Memory B cell (primary cell): Measurements from ENCODE around the gene SORD.
"Not testable (repeated sequence)": the region's sequence is repeated elsewhere in the genome, so short reads cannot be mapped to it uniquely, and the experiment has no call there.

Source experiments
- ATAC-seq: fragments of 150-1000 bp; cut with Tn5 transposase; 2 replicates; pipeline ENCODE4 v1.10.0; 2021; ENCODE audit warnings: low read depth, mild to moderate bottlenecking, moderate library complexity
- DNase-seq, 2 donors: peaks; one replicate each; pipeline ENCODE4 v3.0.0; 2022; ENCODE audit warnings: low spot score in 2 of 2
- H3K27ac Mint-ChIP-seq: one replicate; pipeline ENCODE4 v1.8.0; 2022; ENCODE audit warnings: mild to moderate bottlenecking, moderate library complexity, mixed read lengths
- H3K27me3 Mint-ChIP-seq: one replicate; pipeline ENCODE4 v1.8.0; 2022; ENCODE audit warnings: mixed read lengths
- H3K36me3 Mint-ChIP-seq: one replicate; pipeline ENCODE4 v1.8.0; 2022; ENCODE audit warnings: mild to moderate bottlenecking, mixed read lengths
- H3K4me1 Mint-ChIP-seq: one replicate; pipeline ENCODE4 v1.8.0; 2022; ENCODE audit warnings: mixed read lengths
- H3K4me3 Mint-ChIP-seq: one replicate; pipeline ENCODE4 v1.8.0; 2022; ENCODE audit warnings: mild to moderate bottlenecking, moderate library complexity, mixed read lengths
- H3K9me3 Mint-ChIP-seq: one replicate; pipeline ENCODE4 v1.8.0; 2022; ENCODE audit warnings: mixed read lengths

Gene SORD

DNA sequence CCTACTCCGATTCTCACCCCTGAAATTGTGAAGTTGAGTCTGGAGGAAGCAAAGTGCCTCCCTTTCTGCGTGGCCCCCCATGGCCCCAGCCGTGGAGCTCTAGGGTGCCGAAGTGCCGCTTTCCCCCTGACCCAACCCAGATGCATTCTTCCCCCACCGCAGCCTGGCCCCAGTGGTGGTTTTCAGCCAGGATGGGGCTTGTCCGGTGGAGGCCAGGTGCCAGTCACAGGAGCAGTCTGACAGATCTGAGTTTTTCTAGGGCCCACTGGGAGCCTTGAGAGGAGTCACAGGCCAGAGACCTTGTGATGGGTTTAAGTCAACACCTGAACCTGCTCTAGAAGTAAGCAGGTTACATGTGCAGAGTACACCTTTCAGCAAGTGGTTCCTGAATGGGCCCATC, 39.3 kb downstream of the SORD start:
- peaks cover 16% of the 10 kb centered on the region for H3K36me3 Mint-ChIP-seq
- H3K27me3 Mint-ChIP-seq, H3K4me1 Mint-ChIP-seq, H3K27ac Mint-ChIP-seq, H3K9me3 Mint-ChIP-seq, ATAC-seq, DNase-seq, H3K4me3 Mint-ChIP-seq: not testable (repeated sequence)

DNA sequence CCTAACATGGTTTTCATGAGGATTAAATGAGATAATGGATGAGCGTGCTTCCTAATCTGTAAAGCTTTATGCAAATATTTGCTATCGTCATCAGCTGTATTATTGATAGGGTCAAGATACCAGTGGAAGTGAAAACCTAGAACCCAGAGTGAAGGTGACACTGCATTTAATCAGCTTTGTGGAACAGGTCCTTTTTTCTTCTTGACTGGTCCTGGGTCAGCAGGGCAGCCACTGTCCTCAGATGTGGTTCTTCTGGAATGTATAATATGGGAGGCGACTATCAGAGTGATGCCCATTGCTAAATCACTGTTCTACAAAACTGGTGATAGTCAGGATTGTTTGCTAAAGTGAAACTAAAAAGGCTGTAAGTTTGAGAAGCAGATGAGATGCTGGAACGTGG, 41.4 kb downstream of the SORD start:
- Mint-ChIP-seq H3K4me1 (peaks cover 8% of the 10 kb centered on the region), H3K27ac (no peak overlapping the region), H3K27me3 (no peaks in the 10 kb centered on the region), H3K9me3 (no peaks in the 10 kb centered on the region), H3K4me3 (no peak overlapping the region), H3K36me3 (peaks cover 16% of the 10 kb centered on the region)
- DNase-seq (no peak), ATAC-seq (no peak)

DNA sequence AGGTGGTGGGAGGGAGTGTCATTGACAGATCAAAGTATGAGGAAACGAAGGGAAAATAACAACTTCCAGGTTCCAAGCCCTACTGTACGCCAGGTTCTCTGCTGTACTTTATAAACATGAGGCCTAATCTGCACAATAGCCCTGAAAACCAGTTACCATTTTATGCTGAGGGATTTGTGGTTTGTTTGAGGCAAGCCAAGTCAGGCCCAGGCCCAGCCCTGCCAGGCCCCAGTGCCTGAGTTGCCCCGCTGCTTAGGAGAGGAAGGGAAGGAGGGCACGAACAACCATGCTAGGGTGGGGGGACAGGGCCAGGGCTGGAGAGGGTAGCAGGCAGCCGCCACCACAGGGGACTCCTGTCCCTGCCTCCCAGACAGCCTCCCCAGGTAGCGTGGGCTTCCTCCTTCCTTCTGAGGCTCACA, 47.0 kb downstream of the SORD start:
- ATAC-seq, H3K4me3 Mint-ChIP-seq, H3K9me3 Mint-ChIP-seq, H3K36me3 Mint-ChIP-seq, H3K4me1 Mint-ChIP-seq, H3K27ac Mint-ChIP-seq, DNase-seq, H3K27me3 Mint-ChIP-seq: not testable (repeated sequence)

GRCh38 chr15:45073602-45074001, 50.6 kb downstream of the SORD start:
- H3K4me1 Mint-ChIP-seq, H3K27me3 Mint-ChIP-seq, DNase-seq, H3K27ac Mint-ChIP-seq, H3K9me3 Mint-ChIP-seq, H3K4me3 Mint-ChIP-seq, ATAC-seq, H3K36me3 Mint-ChIP-seq: not testable (repeated sequence)

DNA sequence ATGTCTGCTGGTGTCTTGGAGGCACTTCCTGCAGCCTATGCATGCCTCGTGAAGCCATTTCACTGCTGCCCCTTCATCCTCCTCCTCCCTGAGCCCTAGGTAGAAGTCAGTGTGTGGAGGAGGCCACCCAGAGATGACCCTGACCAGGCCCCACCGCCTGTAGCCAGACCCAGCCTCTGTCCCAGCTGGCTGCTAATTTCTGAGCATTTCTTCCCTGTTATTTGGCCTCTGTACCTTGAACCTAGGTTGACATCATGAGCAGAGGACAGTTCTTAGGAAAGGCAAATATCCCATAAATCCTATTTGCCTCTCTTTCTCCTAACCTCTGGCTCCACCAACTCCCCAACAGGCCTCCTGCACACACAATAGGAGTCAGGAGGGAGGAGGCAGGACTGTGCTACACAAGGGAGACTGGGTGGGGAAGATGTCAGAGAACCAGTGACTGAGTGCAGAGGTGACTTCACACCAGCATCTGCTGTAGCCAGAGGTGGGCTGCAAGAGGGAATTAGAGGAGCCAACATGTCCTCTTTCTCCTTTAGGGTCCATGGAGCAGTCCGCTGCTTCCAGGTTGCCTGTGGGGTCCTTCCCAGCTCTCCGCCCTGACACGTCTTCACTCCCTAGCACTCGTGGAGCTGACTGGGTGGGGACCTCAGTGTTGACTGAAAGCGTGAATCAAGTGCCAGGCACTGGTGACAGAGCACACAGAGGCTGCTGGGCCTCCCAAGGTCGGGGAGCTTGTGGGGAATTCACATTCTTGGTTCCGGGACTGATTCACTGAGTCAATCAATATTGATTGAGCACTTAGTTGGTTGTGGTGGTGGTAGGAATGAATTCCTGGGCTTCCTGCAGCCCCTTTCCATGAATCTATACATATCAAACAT, 52.7 kb downstream of the SORD start:
- not testable (repeated sequence) for ATAC-seq, H3K4me1 Mint-ChIP-seq, H3K9me3 Mint-ChIP-seq, H3K36me3 Mint-ChIP-seq, DNase-seq, H3K27ac Mint-ChIP-seq, H3K4me3 Mint-ChIP-seq, H3K27me3 Mint-ChIP-seq

DNA sequence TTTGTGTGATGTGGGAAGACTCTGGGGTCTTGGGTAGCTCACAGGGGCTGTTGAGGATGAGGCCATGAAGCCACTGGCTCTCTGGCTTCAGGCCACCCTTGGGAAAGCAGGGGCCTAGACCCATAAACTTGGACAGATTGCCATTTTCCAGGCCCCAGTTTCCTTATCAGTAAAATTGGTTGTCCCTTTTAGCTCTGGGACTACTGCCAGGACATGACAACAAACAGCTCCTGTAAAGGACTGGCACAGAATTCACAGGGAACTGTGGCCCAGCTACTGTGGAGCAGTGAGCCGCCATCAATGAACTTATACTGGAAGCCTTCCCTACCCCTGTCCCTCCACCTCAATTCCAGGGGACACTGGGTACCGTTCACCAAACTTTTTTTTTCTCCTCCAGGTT, 54.4 kb downstream of the SORD start:
- H3K4me3 Mint-ChIP-seq, ATAC-seq, DNase-seq, H3K9me3 Mint-ChIP-seq, H3K4me1 Mint-ChIP-seq, H3K27me3 Mint-ChIP-seq, H3K36me3 Mint-ChIP-seq: not testable (repeated sequence)
- peak overlapping the region; percentile 35 for H3K27ac Mint-ChIP-seq

GRCh38 chr15:45079201-45079600, 56.2 kb downstream of the SORD start:
- ATAC-seq, H3K36me3 Mint-ChIP-seq, H3K4me1 Mint-ChIP-seq, H3K27ac Mint-ChIP-seq, H3K4me3 Mint-ChIP-seq, DNase-seq, H3K27me3 Mint-ChIP-seq, H3K9me3 Mint-ChIP-seq: not testable (repeated sequence)

DNA sequence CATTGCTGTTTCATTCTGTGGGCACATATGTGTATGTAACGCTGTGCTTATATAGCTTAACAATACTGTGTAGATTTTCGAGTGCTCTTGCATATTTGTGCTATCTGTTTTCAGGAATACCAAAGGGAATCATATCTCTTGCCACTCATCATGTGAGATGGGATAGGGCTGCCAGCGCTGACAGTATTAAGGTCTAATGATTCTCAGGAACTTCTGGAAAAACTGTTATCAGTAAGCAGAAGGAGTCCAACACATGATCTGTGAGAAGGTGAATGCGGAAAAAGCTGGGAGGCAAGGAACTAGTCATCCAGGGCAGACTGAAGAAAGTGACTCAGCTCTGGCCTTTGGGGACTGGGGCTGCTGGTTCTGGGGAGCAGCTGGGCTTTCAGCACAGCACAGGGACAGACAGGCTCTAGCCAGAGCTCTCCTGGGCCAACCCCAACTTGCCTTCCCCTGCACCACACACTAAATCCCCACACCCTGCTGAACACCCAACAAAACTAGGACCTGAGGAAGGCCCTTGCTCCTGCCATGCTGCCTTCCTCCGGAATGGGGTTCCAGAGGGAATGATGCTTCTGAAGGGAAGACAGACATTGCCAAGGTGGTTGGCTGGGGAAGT, 56.7 kb downstream of the SORD start:
- not testable (repeated sequence) for H3K27ac Mint-ChIP-seq, H3K27me3 Mint-ChIP-seq, H3K4me1 Mint-ChIP-seq, H3K36me3 Mint-ChIP-seq, H3K4me3 Mint-ChIP-seq, DNase-seq, ATAC-seq, H3K9me3 Mint-ChIP-seq

DNA sequence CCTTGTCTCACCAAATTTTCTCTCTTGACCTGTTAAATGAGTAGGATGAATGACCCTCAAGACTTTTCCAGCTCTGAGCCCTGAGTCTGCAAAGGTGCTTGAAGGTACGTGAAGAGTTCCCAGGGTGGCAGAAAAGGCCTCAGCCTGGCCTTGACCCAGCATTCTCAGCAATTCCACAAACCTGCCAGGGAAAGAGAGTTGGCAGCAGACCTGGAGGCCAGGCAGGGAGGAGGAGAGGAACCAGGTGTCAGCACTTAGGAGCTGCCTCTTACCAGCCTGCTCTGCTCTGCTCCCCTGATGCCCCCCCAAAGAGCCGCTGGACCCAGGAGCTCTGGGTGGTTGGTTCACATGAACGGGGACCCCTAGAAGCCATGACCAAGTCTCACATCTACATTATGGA, 57.6 kb downstream of the SORD start:
- not testable (repeated sequence) for H3K9me3 Mint-ChIP-seq, ATAC-seq, H3K4me1 Mint-ChIP-seq, H3K36me3 Mint-ChIP-seq, H3K27me3 Mint-ChIP-seq, DNase-seq, H3K27ac Mint-ChIP-seq, H3K4me3 Mint-ChIP-seq

DNA sequence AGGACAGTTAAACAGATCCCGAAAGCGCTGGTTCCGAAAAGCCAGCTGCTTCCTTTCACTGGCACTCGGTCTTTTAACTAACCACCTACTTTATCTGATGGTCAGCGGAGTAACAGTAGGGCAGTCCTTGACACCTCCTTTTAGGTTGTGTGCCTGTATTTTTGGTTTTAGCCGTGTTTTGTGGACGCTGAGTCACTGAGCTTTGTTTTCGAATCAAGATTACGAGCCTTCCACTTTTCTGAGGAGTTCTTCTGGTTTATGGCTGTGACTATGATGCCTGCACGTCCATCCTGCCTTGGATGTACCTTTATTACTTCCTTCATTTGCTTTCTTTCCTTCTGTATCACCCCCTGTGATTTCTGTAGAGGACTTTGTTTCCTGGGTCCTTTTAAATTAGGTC, 59.4 kb downstream of the SORD start:
- ATAC-seq, H3K27ac Mint-ChIP-seq, H3K9me3 Mint-ChIP-seq, DNase-seq, H3K4me1 Mint-ChIP-seq, H3K4me3 Mint-ChIP-seq, H3K27me3 Mint-ChIP-seq, H3K36me3 Mint-ChIP-seq: not testable (repeated sequence)

DNA sequence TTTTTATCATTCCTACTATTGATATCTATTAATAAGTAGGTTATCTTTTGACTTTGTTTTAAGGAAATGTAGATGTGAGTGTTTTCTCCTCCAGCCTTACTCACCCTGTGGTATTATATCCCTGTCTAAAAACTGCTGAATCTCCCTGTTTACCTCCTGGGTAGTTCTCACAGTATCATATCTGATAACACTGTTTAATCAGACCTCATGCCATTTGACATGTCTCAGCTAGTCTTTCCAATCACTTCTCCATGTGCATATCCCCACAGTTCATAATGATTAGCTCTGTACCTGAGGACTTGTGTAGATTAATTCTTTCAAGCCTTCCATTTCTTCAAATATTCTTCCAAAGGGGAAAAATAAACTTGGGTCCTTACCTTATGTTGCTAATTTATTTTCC, 60.2 kb downstream of the SORD start:
- no peak overlapping the region for H3K4me3 Mint-ChIP-seq
- H3K27ac Mint-ChIP-seq = no peak overlapping the region
- H3K4me1 Mint-ChIP-seq = no peaks in the 10 kb centered on the region
- peaks cover 7% of the 10 kb centered on the region for H3K27me3 Mint-ChIP-seq
- no peak for DNase-seq
- no peak for ATAC-seq
- no peaks in the 10 kb centered on the region for H3K36me3 Mint-ChIP-seq
- no peaks in the 10 kb centered on the region for H3K9me3 Mint-ChIP-seq

DNA sequence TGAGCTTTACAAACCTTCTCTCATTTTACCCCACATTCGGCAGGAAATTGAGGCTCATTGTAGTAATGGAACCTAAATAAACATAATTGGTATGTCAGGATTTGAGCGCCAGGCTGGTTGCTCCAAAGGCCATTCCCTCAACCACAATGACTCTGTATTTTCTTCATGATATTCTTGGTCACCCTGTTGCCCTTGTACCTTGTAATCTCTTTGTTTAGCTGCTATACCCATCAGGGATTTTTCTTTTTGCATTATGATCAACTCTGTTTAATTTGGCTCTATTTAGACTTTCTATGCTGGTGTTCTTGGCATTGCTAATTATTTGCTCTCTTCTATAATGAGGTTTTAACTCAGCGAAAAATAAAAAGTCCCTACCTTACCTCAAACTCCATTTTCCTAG, 61.2 kb downstream of the SORD start:
- ATAC-seq (no peak), DNase-seq (no peak)
- H3K27ac Mint-ChIP-seq = no peak overlapping the region
- H3K4me1 Mint-ChIP-seq = no peaks in the 10 kb centered on the region
- H3K27me3 Mint-ChIP-seq = peaks cover 9% of the 10 kb centered on the region
- no peaks in the 10 kb centered on the region for H3K9me3 Mint-ChIP-seq
- no peak overlapping the region for H3K4me3 Mint-ChIP-seq
- H3K36me3 Mint-ChIP-seq = no peaks in the 10 kb centered on the region

GRCh38 chr15:45087513-45087912, 64.5 kb downstream of the SORD start:
- Mint-ChIP-seq H3K4me1 (no peaks in the 10 kb centered on the region), H3K36me3 (peaks cover 1% of the 10 kb centered on the region), H3K9me3 (no peaks in the 10 kb centered on the region), H3K27me3 (peaks cover 20% of the 10 kb centered on the region), H3K4me3 (no peak overlapping the region), H3K27ac (no peak overlapping the region)
- DNase-seq = no peak
- ATAC-seq = peak; percentile 53

GRCh38 chr15:45088801-45089711, 66.1 kb downstream of the SORD start:
- no peak for DNase-seq
- Mint-ChIP-seq H3K36me3 (peaks cover 1% of the 10 kb centered on the region), H3K4me3 (no peak overlapping the region), H3K27me3 (peaks cover 20% of the 10 kb centered on the region), H3K27ac (no peak overlapping the region), H3K9me3 (no peaks in the 10 kb centered on the region), H3K4me1 (no peaks in the 10 kb centered on the region)
- ATAC-seq = no peak
